Epithelial cell of prostate (primary cell): ENCODE data around the gene GLIPR1.
A peak's percentile ranks its signal among the peaks of the same experiment; 100 is the strongest.
"Not testable (repeated sequence)": the region's sequence is repeated elsewhere in the genome, so short reads cannot be mapped to it uniquely, and the experiment has no call there.

ENCODE experiments used
- DNase-seq: peaks from one replicate; pipeline ENCODE4 v3.0.0-alpha.2; 2011; ENCODE audit warnings: low read depth, low spot score
- H3K27ac ChIP-seq: fragments of 450-650 bp; 2 replicates; pipeline ENCODE4 v1.5.1; 2017; ENCODE audit warnings: mild to moderate bottlenecking

The GLIPR1 gene

DNA sequence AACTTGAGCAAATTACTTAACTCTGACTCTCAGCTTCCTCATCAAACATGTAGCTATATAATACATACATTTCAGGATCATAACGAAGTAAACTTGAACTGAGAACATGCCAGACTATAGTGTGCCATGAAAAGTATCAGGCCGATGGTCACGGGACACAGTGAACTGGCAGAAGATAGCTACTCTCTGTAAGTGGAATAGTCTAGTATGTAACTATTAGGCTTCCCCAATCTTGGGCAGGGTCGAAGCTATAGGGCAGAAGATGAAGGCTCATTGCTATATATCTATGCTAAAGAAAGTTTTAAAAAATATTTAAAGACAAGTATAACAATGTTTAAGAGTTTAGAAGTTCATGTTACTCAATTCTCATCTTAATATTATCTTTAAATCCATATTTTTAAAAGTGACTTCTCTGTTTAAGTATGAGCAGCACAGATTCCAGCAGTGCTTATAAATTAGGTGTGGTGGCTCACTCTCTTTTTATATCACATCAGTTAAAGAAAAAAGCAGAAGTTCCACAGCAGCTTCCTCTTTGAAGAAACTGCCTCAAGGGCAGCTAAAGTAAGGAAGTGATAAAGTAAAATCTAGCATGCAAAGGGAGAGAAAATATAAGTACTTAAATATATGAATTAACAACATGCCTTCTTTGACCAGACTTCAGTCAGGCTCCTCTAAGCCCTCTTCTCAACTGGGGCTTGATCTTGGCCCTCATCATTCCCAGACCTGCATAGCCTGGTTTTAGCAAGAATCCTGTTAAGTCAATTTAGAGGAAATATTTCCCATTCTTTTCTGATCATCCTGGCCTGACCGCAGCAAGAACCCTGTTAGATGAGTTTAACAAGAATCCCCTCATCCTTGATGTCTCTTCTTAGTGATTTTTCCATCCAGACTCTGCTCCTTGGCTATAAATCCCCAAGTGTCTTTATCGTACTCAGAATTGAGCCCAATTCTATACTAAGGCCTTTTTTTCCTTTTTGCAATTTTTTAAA lies 8.4 kb upstream of the GLIPR1 start:
- no peak overlapping the region for H3K27ac ChIP-seq
- DNase-seq: no peak

DNA sequence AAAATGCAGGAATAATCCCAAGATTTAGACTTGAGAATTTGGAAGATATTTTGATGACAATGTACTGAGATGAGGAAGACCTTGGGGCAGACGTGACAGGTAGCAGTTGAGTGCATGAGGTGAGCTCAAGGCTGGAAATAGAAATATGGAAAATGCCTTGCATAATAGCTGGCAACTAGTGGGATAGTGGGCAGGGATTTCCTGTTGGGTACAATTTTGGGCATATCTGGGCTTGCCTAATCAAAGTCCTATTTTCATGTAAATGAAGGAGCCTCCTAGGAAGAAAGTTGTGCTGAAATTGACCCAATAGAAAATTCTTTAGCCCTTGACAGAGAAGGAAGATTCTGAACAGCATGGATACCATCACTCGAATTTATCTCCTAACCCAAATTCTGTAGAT lies 6.4 kb upstream of the GLIPR1 start:
- H3K27ac ChIP-seq: no peak overlapping the region
- DNase-seq: no peak

DNA sequence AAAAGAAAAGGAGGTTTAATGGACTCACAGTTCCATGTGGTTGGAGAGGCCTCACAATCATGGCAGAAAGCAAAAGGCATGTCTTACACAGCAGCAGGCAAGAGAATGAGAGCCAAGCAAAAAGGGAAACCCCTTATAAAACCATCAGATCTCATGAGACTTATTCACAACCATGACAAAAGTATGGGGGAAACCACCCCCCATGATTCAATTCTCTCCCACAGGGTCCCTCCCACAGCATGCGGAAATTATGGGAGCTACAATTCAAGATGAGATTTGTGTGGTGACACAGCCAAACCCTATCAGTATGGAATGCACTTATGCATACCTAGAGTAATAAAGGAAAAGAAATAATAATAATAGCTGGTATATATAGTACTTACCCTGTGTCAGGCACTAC lies 4.5 kb upstream of the GLIPR1 start:
- no peak overlapping the region for H3K27ac ChIP-seq
- DNase-seq: no peak

DNA sequence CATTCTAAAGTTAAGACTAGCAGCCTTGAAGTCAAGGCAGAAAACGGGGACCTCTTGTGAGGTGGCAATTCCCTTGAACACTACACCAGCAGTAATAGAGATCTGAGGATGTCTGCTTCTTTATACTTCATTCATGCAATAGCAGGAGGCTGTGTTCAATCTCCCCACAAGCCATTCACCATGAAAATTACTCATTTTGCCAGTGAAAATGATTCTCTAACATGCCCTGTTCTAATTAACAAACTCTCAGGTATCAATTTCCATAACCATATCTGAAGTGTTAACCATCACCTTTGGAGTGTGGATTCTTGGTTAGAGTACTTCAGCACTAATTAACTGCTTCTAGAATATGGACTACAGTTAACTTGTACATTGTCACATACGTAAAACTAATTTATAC lies 3.4 kb upstream of the GLIPR1 start:
- H3K27ac ChIP-seq: no peak overlapping the region

DNA sequence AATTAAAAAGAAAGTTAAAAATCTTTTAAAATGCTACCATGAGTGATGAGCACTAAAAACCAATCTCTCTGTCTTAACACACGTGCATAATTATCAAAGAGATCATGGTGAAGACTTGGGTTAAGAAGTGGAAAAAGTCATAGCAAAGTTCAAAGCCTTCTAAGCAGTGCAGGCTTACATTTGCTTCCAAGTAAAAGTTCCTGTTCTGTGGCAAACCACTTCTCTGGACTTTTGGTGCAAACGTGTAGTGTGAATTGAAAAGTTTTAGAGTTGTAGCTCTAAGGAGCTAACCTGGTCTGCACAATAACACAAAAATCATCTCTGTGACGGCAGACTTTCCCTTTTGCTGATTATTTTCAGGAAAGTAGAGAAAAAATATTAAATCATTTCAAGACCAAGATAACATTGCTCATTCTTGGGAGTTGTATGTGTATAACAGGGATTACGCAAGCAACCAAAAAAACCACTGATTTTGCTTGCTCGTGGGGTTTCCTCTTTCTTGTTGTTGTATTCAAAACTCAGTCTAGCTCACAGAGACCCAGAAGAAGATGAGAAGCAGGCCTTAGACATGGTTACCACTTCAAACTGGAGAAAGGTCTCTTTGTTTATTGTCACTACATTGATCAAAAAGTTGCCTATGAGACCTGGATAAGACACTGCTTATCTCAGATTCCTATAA lies 2.3 kb upstream of the GLIPR1 start:
- no peak for DNase-seq
- no peak overlapping the region for H3K27ac ChIP-seq

More for the DNA sequence above, 3.4 kb upstream of the GLIPR1 start:
- DNase-seq: no peak

- no peak for DNase-seq
- H3K27ac ChIP-seq: peak overlapping the region; percentile 79
Measured at GRCh38 chr12:75479963-75480461, 543 bp upstream of the GLIPR1 start.

DNA sequence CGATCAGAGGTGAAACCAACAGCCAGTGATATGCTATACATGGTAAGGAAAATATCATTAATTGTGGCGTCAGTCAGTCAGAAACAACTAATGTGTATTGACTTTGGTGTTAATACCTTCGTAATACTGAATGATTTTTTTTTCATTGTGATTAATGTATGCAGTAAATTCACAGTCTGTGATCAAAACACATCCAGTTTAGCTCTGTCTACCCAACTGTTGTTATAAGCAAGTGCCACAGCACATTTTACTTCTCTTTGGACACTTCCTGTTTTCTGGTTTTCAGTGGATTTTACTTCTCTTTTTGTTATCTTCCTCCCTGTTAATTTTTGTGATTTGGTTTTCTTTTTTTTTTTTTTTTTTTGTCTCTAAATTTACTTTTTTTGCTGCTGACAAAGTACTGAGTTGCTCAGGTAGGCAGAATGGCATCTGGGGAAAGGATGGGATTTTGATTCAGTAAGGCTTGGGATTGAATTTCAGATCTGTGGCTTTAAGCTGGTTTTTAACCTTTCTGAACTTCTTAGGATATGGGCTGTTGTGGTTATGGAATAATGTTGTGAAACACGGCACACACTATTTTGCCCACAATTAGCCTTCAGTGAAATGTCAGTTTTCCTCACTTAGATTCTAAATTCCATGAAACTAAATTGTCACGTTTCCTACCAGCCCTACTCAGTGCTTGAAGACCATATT lies 604 bp downstream of the GLIPR1 start:
- H3K27ac ChIP-seq: peak overlapping the region; percentile 79
- no peak for DNase-seq

- H3K27ac ChIP-seq: peak overlapping the region; percentile 79
- no peak for DNase-seq
Measured at GRCh38 chr12:75481774-75482173, 1.2 kb downstream of the GLIPR1 start.

GRCh38 chr12:75482646-75483045 lies 2.1 kb downstream of the GLIPR1 start:
- no peak for DNase-seq
- no peak overlapping the region for H3K27ac ChIP-seq

DNA sequence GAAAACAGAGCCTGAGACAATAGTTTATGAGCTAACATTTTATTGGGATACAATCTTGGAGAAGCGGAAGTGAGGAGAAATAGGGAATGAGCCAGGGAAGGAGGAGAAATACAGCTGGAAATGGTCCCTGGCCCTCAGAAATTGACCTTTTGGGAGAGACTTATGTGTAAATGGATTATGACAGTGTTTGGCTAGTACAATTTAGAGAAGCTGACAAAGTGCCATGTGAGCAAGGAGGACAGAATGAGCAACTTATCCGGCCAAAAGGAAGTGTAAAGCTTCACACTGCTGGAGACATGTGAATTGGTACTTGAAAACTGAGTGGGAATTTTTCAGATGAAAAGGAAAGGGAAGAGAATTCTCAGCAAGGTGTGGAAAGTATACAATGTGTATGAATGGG lies 2.9 kb downstream of the GLIPR1 start:
- H3K27ac ChIP-seq: no peak overlapping the region
- DNase-seq: no peak

- DNase-seq, H3K27ac ChIP-seq: not testable (repeated sequence)
Measured at GRCh38 chr12:75484450-75484849, 3.9 kb downstream of the GLIPR1 start.

GRCh38 chr12:75487308-75487707 lies 6.8 kb downstream of the GLIPR1 start:
- no peak for DNase-seq
- no peak overlapping the region for H3K27ac ChIP-seq

- DNase-seq: no peak
- H3K27ac ChIP-seq: peak overlapping the region; percentile 68
Measured at GRCh38 chr12:75488553-75488952, 8.0 kb downstream of the GLIPR1 start.

- H3K27ac ChIP-seq: peak overlapping the region; percentile 68
- no peak for DNase-seq
Measured at GRCh38 chr12:75489187-75489586, 8.6 kb downstream of the GLIPR1 start.

DNA sequence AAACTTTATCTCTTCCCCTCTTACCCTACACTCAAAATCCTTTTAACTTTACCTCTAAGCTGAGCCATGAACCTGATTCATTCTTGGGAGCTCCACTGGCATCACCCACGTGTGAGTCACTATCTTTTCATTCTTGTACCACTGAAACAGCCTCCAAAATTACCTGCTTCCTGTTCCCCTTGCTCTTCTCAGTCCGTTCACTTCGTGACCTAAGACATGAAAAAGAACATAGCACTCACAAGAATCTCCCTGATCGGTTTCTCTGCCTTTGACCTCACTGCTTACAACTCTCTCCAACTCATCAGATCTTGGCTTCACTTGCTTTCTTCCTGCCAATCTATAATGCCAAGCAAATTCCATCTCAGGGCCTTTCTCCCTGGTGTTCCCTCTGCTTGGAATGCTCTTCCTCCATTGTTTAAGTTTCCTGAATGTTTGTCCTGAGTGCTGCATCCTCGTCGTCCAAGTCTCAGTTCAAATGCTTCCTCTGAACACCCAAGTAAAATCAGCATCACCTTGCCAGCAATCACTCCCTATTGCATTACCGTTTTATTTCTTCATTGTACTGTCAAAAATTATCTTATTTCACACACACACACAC lies 9.2 kb downstream of the GLIPR1 start:
- peak overlapping the region; percentile 68 for H3K27ac ChIP-seq
- no peak for DNase-seq

DNA sequence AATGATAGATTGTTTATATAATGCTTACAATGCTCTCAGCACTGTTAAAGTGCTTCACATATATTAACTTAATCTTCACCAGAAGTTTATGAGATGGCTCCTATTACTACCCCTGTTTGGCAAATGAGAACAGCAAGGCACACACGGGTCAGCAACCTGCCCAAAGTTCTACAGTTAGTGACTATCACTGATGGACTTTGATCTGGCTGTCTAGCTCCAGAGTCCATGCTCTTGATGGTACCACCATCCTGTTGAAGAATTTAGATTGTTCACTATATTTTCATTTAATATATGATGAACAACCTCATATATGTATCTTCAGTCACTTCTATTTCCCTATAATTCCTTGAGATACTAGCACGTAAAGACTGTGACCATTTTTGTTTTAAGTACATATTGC lies 10.6 kb downstream of the GLIPR1 start:
- H3K27ac ChIP-seq: no peak overlapping the region
- no peak for DNase-seq

DNA sequence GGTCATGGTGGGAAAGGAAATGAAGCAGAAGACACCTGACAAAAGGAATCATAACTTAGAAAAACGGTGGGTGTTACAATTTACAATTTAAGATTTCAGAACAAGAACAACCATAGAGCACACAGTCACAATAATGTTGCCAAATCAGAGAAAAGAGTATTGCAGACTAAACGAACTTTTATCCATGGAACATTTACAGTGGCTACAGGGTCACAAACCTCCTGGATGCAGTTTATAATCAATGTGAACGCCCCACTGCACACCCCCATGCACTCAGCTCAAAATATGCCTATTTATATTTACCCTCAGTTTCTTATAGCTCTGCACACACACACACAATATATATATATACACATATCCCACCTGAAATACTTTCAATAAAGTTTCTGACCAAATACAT lies 22.9 kb downstream of the GLIPR1 start:
- DNase-seq: no peak
- H3K27ac ChIP-seq: no peak overlapping the region

DNA sequence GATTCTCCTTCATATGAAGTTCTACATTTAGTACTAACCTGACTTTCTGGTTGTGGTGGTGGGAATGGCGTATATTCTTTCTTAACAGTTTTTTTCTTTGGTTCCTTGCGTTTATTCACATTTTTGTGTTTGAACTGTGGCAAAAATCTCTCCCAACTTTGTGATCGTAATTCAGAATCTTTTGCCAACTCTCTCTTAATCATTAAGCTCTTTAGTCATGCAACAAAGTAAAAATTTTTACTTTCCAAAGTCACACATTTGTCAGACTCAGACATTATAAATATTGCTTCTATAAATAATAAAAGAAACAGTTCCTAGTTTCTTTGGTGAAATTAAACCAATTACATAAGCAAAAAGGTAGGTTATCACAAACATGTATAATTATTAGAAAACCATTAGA lies 23.3 kb downstream of the GLIPR1 start:
- DNase-seq: no peak
- no peak overlapping the region for H3K27ac ChIP-seq

- H3K27ac ChIP-seq: no peak overlapping the region
- no peak for DNase-seq
Measured at GRCh38 chr12:75505706-75506312, 25.3 kb downstream of the GLIPR1 start.

GRCh38 chr12:75507086-75507485 lies 26.5 kb downstream of the GLIPR1 start:
- no peak for DNase-seq
- H3K27ac ChIP-seq: no peak overlapping the region
